Tibial nerve (tissue), 4 donors: ENCODE results near the gene DDAH2.

Source experiments
- EP300 ChIP-seq, 2 donors: sonication (generic); formaldehyde crosslinking; IDR thresholded peaks; one replicate each; pipeline ENCODE4 v1.6.1; 2017; ENCODE audit warnings: antibody characterized with exemption in 2 of 2, mild to moderate bottlenecking in 1 of 2
- POLR2A ChIP-seq, 2 donors: fragments of 450-650 bp; IDR thresholded peaks; one replicate each; pipeline ENCODE4 v1.6.1; 2017; ENCODE audit warnings: antibody characterized with exemption in 2 of 2, mild to moderate bottlenecking in 2 of 2, moderate library complexity in 2 of 2
- TF ChIP-seq, protein P1 (sequence below), 5 experiments: fragments of 200-600 bp in 3 of 5; fragments of 450-650 bp in 2 of 5; sonication (generic) in 3 of 5; IDR thresholded peaks; one replicate each; pipeline ENCODE4 v1.5.1; 2016 to 2019; ENCODE audit warnings: antibody characterized with exemption in 5 of 5, mild to moderate bottlenecking in 3 of 5, moderate library complexity in 2 of 5

DNA sequence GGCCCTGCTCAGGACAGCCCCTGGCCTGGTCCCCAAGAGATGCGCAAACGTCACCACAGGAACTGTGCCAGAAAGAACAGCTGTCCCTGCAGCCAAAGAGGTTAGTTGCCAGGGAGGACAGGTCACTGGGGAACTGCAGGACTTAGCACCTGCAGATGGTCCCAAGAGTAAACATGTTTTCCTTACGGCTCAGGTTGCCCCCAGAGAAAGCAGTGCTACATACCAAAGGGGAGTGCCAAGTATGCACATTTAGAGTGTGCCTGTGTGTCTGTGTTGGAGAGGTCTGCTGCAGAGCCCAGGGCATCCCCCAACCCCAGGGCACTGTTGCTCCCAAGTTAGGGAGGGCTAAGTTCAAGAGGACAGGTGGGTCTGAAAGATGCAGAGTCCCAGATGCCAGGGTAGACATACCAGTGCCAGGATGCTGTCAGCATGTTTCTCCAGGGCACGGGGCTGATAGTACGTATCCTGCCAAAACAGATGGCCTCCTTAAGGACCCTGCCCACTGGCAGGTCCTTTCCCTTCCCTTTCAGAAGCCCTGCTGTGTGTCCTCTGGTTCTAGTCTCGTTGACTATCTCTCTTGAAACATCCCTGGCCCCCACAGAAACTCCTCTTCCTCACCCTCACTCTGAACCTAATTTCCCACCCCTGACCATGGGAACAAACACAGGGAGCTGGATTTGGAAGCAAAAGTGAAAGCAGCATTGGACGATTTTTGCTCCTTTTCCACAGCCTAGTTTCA, 27.3 kb downstream of the DDAH2 start:
- TF ChIP-seq, protein P1, sequence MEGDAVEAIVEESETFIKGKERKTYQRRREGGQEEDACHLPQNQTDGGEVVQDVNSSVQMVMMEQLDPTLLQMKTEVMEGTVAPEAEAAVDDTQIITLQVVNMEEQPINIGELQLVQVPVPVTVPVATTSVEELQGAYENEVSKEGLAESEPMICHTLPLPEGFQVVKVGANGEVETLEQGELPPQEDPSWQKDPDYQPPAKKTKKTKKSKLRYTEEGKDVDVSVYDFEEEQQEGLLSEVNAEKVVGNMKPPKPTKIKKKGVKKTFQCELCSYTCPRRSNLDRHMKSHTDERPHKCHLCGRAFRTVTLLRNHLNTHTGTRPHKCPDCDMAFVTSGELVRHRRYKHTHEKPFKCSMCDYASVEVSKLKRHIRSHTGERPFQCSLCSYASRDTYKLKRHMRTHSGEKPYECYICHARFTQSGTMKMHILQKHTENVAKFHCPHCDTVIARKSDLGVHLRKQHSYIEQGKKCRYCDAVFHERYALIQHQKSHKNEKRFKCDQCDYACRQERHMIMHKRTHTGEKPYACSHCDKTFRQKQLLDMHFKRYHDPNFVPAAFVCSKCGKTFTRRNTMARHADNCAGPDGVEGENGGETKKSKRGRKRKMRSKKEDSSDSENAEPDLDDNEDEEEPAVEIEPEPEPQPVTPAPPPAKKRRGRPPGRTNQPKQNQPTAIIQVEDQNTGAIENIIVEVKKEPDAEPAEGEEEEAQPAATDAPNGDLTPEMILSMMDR (IDR thresholded peaks at IDR 0.05): no peak
- TF ChIP-seq POLR2A (IDR thresholded peaks at IDR 0.05) (no peak), EP300 (IDR thresholded peaks at IDR 0.05) (no peak)
